ENCODE data around the gene SEC61A1.

Gene SEC61A1

DNA sequence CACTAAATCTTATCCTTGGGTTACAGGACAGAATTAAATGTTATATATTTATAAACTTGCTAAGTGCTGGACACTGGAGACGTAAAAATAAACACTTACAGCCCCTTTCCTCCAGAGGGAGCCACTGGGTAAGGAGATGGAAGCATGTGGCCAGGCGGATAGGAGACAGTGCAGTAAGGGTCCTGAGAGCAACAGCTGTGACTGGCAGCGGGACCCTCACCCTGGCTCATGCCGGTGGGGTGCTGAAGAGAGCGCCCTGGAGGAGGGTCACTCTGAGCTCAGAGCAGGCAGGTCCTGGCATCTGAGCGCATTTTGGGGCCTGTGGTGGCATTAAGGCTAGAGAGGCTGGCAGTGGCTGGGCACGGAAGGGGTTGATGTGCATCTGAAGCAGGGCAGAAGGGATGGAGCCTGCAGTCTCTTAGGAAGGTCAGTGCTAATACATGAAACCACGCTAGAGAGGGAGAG lies 16.0 kb downstream of the SEC61A1 start:
- Histone ChIP-seq H3K4me3 (ENCODE audit: low read depth, low read length) (no peak overlapping the region), H3K36me3 (peaks cover 96% of the 10 kb centered on the region)
- DNase-seq = peak; percentile 52

GRCh38 chr3:128069271-128069670 lies 17.0 kb downstream of the SEC61A1 start:
- H3K27me3 ChIP-seq (ENCODE audit: insufficient read depth, low read depth, severe bottlenecking) = no peaks in the 10 kb centered on the region
- H3K27ac ChIP-seq = no peak overlapping the region
- no peak overlapping the region for H3K4me3 ChIP-seq (ENCODE audit: low read depth, low read length)
- H3K9me3 ChIP-seq (ENCODE audit: severe bottlenecking) = no peaks in the 10 kb centered on the region
- no peak for TF ChIP-seq CTCF (IDR thresholded peaks at IDR 0.05; ENCODE audit: low read depth, low read length)
- H3K36me3 ChIP-seq = peaks cover 92% of the 10 kb centered on the region
- DNase-seq = no peak

More for the DNA sequence above, 16.0 kb downstream of the SEC61A1 start:
- peak; percentile 51 for TF ChIP-seq CTCF (IDR thresholded peaks at IDR 0.05; ENCODE audit: low read depth, low read length)
- Histone ChIP-seq H3K27me3 (ENCODE audit: insufficient read depth, low read depth, severe bottlenecking) (no peaks in the 10 kb centered on the region), H3K9me3 (ENCODE audit: severe bottlenecking) (no peaks in the 10 kb centered on the region), H3K27ac (peak overlapping the region; percentile 24; the same call in 1 of the 2 replicates)

DNA sequence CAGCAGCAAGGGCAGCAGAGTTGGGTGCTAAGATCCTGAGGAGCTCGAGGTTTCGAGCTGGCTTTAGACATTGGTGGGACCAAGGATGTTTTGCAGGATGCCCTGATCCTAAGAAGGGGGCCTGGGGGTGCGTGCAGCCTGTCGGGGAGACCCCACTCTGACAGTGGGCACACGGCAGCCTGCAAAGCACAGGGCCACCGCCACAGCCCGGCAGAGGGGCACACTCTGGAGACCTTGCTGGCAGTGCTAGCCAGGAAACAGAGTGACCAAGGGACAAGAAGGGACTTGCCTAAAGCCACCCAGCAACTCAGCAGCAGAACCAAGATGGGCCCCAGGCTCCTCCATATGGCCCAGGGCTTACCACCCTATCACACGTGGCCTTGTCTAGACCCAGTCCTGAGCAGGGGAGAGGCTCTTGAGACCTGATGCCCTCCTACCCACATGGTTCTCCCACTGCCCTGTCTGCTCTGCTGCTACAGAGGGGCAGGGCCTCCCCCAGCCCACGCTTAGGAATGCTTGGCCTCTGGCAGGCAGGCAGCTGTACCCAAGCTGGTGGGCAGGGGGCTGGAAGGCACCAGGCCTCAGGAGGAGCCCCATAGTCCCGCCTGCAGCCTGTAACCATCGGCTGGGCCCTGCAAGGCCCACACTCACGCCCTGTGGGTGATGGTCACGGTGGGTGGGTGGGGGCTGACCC lies 18.8 kb downstream of the SEC61A1 start:
- H3K4me3 ChIP-seq (ENCODE audit: low read depth, low read length) = no peak overlapping the region
- peaks cover 76% of the 10 kb centered on the region for H3K36me3 ChIP-seq
- no peak for DNase-seq
- H3K27ac ChIP-seq = peak overlapping the region; percentile 34
- no peak for TF ChIP-seq CTCF (IDR thresholded peaks at IDR 0.05; ENCODE audit: low read depth, low read length)
- no peaks in the 10 kb centered on the region for H3K9me3 ChIP-seq (ENCODE audit: severe bottlenecking)
- H3K27me3 ChIP-seq (ENCODE audit: insufficient read depth, low read depth, severe bottlenecking) = no peaks in the 10 kb centered on the region

DNA sequence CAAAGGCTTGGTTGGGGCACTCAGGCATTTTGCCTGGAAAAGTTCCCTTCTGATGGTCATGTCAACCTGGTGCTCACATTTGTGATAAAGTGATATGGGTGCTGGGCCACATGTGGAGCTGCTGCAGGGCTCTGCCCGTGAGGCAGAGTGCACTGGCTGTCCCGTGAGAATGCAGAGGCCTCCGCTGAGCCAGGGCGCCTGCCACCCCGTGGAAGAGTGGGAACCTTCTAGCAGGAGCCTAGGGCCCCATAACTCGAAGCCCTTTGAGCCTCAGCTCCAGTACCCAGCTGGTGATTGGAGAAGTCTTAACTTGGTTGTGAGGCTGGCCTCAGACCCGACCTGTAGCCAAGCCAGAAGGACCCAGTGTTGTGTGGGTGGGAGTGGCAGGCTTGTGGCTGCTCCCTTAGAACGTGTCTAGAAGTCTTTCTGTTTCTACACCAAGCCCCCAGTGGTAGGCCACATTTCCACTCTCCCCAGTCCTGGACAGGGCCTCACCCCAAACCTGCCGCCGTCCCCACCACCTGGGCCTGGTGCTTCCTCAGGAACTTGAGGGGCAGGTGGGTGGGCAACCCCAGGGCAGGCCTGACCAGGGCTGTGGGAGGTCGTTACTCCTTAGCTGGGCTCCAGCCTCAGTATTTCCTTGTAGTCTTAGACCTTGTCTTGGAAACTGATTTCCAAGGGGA lies 19.7 kb downstream of the SEC61A1 start:
- Histone ChIP-seq H3K27ac (no peak overlapping the region), H3K9me3 (ENCODE audit: severe bottlenecking) (no peaks in the 10 kb centered on the region), H3K27me3 (ENCODE audit: insufficient read depth, low read depth, severe bottlenecking) (no peaks in the 10 kb centered on the region), H3K4me3 (ENCODE audit: low read depth, low read length) (no peak overlapping the region), H3K36me3 (peaks cover 67% of the 10 kb centered on the region)
- TF ChIP-seq CTCF (IDR thresholded peaks at IDR 0.05; ENCODE audit: low read depth, low read length) = no peak
- no peak for DNase-seq

DNA sequence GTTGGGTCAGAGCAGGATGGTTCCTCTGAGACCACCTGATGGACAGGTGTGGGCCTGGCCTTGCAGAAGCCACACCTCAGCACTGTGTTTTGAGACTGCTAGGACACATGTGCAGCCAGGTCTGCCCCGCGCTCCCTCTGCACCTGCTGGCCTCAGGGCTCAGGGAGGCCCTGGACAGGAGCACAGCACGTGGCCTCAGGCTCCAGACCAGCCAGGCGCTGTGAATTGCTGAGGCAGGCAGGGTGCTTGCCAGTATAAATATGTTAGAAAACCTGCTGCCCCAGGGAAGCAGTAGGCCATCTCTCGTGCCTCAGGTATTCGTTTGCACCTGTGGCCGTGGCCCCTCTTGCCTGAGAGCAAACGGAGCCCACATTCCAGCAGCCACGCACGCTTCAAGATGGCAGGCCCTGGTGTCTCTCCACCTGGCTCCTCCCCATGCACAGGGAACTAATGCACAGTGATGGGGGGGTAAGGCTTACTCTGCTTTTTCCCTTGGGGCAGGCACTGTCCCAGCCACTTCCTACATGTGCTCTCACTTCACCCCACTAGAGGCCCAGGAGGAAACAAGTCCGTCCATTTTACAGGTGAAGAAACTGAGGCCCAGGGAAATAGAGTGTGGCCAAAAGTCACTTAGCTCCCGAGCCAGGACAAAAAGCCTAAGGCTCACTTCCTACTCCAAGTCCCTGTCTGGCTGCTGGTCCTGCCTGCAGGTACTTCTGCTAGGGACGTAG lies 20.4 kb downstream of the SEC61A1 start:
- DNase-seq = no peak
- no peak overlapping the region for H3K4me3 ChIP-seq (ENCODE audit: low read depth, low read length)
- no peak overlapping the region for H3K27ac ChIP-seq
- TF ChIP-seq CTCF (IDR thresholded peaks at IDR 0.05; ENCODE audit: low read depth, low read length) = no peak
- no peaks in the 10 kb centered on the region for H3K9me3 ChIP-seq (ENCODE audit: severe bottlenecking)
- peaks cover 60% of the 10 kb centered on the region for H3K36me3 ChIP-seq
- no peaks in the 10 kb centered on the region for H3K27me3 ChIP-seq (ENCODE audit: insufficient read depth, low read depth, severe bottlenecking)

All from WERI-Rb-1 (cell line).